Thyroid gland (tissue), 4 donors: ENCODE data around the gene CBFA2T3. TPM values are rescaled to one million over a fixed set of nuclear protein-coding genes. Genes with fewer than 3 reads are reported as not detected.
"Not testable (repeated sequence)": the region's sequence is repeated elsewhere in the genome, so short reads cannot be mapped to it uniquely, and the experiment has no call there.

Source experiments
- DNase-seq, 2 donors: peaks; one replicate each; pipeline ENCODE4 v3.0.0-alpha.2; 2019
- H3K27ac ChIP-seq, 3 donors: fragments of 200-600 bp; sonication (generic); 1 replicate in 2 of 3; 2 replicates in 1 of 3; pipeline ENCODE4 v1.5.1; 2016 to 2019; ENCODE audit warnings: mild to moderate bottlenecking in 1 of 3, moderate library complexity in 1 of 3
- H3K27me3 ChIP-seq: fragments of 200-600 bp; sonication (generic); one replicate; pipeline ENCODE4 v1.5.1; 2019
- H3K36me3 ChIP-seq, 2 donors: fragments of 200-600 bp; sonication (generic); one replicate each; pipeline ENCODE4 v1.5.1; 2016 to 2019
- H3K4me1 ChIP-seq, 2 donors: fragments of 200-600 bp; sonication (generic); one replicate each; pipeline ENCODE4 v1.5.1; 2017 to 2019
- H3K4me3 ChIP-seq, 3 donors: fragments of 200-600 bp; sonication (generic); replicated peaks in 1 of 3; 1 replicate in 2 of 3; 2 replicates in 1 of 3; pipeline ENCODE4 v1.5.1; 2016; ENCODE audit warnings: mild to moderate bottlenecking in 1 of 3
- H3K9me3 ChIP-seq: fragments of 200-600 bp; sonication (generic); one replicate; pipeline ENCODE4 v1.5.1; 2017
- POLR2A ChIP-seq, 2 donors: fragments of 450-650 bp; IDR thresholded peaks; one replicate each; pipeline ENCODE4 v1.6.1; 2017; ENCODE audit warnings: antibody characterized with exemption in 2 of 2, mild to moderate bottlenecking in 2 of 2, moderate library complexity in 1 of 2
- WGBS, 2 donors: methylation state at CpG; one replicate each; pipeline ENCODE4 v1.1.5; 2017; 5-methylcytosine and 5-hydroxymethylcytosine counted together
- intact Hi-C: fragments of 100-400 bp; cut with DNase I; formaldehyde crosslinking; loops from one replicate; pipeline ENCODE4 v1.15.1; 2023
- total RNA-seq, 4 donors: library from RNA; depleted of rRNA; stranded (reverse); fragments of >200 nt; gene quantifications; one replicate each; pipeline ENCODE4 v1.2.3, GENCODE V29; 2016
- TF ChIP-seq, protein P1 (sequence below), 6 experiments: fragments of 200-600 bp in 3 of 6; fragments of 450-650 bp in 3 of 6; sonication (generic) in 3 of 6; IDR thresholded peaks; one replicate each; pipeline ENCODE4 v1.5.1; 2016 to 2019; ENCODE audit warnings: antibody characterized with exemption in 6 of 6, mild to moderate bottlenecking in 2 of 6, inconsistent platforms in 1 of 6, moderate library complexity in 1 of 6

Gene CBFA2T3
- total RNA-seq, 4 donors from 2014 or later = 1.3 to 3.8 (median 2.6) TPM

DNA sequence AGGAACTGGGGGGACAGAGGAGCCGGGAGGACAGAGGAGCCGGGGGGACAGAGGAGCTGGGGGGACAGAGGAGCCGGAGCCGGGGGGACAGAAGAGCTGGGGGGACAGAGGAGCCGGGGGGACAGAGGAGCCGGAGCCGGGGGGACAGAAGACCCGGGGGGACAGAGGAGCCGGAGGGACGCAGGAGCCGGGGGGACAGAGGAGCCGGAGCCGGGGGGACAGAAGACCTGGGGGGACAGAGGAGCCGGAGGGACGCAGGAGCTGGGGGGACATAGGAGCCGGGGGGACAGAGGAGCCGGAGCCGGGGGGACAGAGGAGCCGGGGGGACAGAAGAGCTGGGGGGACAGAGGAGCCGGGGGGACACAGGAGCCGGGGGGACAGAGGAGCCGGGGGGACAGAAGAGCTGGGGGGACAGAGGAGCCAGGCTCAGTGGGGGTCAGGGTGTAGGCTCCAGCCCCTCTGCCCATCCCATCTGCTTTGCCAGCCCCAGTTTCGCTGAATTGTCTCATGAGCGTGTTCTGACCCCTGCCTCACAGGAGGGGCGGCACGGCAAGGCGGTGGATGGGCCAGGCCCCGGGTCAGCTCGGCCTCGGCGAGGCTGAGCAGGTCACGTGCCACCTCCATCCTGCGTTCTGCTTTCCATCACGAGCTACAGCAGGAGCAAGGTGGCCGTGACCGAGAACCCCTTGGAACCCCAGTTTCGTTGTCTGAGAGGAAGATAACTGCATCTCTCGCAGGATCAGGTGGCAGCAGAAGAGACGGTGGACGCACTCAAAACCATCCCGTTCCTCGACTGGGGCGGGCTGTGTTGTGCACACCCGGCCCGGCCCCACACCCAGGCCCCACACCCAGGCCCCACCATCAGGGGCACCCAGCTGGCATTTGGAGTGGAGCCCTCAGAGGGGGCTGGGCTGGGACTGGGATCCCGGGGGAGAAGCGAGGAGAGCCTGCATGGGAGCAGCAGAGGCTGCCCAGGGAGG lies 26.1 kb upstream of the CBFA2T3 start:
- no peaks in the 10 kb centered on the region for H3K36me3 ChIP-seq
- H3K27ac ChIP-seq = no peak overlapping the region
- H3K4me3 ChIP-seq = no peak overlapping the region
- H3K27me3 ChIP-seq = no peaks in the 10 kb centered on the region
- DNase-seq = no peak
- 56 to 60% methylated on average over 15 to 26 of the region's 47 CpGs for WGBS, 2 donors
- intact Hi-C loops = no loop called here
- no peaks in the 10 kb centered on the region for H3K9me3 ChIP-seq
- no peaks in the 10 kb centered on the region for H3K4me1 ChIP-seq
- no peak for TF ChIP-seq POLR2A (IDR thresholded peaks at IDR 0.05)
- TF ChIP-seq, protein P1, sequence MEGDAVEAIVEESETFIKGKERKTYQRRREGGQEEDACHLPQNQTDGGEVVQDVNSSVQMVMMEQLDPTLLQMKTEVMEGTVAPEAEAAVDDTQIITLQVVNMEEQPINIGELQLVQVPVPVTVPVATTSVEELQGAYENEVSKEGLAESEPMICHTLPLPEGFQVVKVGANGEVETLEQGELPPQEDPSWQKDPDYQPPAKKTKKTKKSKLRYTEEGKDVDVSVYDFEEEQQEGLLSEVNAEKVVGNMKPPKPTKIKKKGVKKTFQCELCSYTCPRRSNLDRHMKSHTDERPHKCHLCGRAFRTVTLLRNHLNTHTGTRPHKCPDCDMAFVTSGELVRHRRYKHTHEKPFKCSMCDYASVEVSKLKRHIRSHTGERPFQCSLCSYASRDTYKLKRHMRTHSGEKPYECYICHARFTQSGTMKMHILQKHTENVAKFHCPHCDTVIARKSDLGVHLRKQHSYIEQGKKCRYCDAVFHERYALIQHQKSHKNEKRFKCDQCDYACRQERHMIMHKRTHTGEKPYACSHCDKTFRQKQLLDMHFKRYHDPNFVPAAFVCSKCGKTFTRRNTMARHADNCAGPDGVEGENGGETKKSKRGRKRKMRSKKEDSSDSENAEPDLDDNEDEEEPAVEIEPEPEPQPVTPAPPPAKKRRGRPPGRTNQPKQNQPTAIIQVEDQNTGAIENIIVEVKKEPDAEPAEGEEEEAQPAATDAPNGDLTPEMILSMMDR (IDR thresholded peaks at IDR 0.05) = no peak

DNA sequence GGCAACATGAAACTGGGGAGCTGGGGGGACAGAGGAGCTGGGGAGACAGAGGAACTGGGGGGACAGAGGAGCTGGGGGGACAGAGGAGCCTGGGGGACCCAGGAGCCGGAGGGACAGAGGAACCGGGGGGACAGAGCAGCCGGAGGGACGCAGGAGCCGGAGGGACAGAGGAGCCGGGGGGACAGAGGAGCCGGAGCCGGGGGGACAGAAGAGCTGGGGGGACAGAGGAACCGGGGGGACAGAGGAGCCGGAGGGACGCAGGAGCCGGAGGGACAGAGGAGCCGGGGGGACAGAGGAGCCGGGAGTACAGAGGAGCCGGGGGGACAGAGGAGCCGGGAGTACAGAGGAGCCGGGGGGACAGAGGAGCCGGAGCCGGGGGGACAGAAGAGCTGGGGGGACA lies 25.1 kb upstream of the CBFA2T3 start:
- H3K9me3 ChIP-seq, H3K4me1 ChIP-seq, H3K27ac ChIP-seq, H3K36me3 ChIP-seq, DNase-seq, H3K4me3 ChIP-seq, H3K27me3 ChIP-seq, intact Hi-C loops: not testable (repeated sequence)
- 84 to 93% methylated on average over 14 of the region's 19 CpGs for WGBS, 2 donors

DNA sequence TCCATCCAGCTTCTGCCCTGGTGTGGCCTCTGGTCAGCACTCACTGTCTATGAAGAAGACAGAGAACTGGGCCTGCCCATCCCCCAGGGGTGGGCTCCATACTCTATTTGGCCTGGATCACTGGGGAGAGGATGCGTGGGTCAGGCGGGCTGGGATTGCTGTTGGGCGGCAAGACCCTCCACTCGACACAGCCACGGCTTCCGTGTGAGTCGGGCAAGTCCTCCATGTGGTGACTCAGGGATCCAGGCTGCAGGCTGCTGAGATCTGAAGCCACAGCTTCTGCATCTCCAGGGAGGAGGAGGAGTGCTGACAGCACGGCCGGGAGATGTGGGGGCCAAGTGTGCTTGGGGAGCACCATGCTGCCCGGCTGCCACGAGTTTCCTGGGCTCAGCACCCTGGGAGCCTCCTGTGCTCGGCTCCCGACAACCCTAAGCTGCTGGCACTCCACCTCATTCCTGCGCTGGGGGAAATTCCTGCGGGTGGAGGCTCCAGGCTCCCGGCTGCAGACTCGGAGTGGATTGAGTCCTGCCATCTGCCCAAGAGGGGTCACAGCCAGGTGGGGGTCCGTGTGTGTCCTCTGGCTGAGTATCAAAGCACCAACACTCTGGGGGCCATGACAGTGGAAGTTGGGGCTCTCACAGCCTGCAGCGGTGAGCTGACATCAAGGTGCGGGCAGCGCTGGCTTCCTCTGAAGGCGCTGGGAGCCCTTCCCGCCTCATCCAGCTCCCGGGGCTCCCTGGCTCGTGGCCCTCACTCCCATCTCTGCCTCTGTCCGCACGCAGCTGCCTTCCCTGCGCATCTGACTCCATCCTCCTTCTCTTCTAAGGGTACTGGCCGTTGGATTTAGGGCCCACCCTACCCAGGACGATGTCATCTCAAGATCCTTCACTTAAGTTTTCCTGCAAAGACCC lies 24.4 kb upstream of the CBFA2T3 start:
- no peaks in the 10 kb centered on the region for H3K27me3 ChIP-seq
- no peak for TF ChIP-seq POLR2A (IDR thresholded peaks at IDR 0.05)
- TF ChIP-seq, protein P1 (IDR thresholded peaks at IDR 0.05) = no peak
- no peak overlapping the region for H3K27ac ChIP-seq
- DNase-seq = no peak
- H3K4me1 ChIP-seq = no peaks in the 10 kb centered on the region
- 57 to 59% methylated on average over 13 to 29 of the region's 30 CpGs for WGBS, 2 donors
- H3K4me3 ChIP-seq = no peak overlapping the region
- H3K36me3 ChIP-seq = no peaks in the 10 kb centered on the region
- intact Hi-C loops = no loop called here
- no peaks in the 10 kb centered on the region for H3K9me3 ChIP-seq

DNA sequence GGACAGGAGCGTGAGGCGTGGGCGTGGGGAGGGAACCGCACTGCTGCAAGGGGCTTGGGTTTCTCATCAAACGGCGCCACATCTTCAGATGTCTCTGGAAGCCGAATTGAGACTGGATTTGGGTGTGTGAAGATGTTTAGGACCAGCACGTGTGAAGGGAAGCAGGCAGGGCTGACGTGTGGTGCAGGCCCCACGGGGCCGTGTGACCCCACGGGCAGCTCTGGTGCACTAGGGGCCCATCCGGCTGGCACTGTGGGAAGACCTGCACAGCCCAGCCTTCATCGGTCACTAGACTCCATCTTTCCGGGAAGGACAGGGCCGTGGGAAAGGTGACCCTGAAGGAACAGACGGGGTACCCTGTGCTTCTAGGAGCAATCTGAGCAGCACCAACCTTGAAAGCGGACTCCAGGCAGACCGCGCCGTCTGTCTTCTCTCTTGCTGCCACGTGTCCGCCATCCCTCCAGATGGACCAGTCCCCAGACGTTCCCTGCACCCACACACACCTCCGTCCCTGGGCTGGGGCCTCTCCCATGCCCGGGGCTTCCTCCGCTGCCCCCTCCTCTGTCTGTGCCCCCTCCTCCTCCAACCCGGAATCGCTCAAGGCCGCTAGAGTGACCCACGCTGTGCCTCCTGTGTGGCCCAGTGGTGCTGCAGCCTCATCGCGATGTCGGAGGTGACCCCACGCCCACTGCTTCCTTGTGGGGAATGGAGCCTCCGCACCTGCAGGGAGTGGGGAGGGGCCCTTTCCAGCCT lies 23.4 kb upstream of the CBFA2T3 start:
- WGBS, 2 donors = 82 to 84% methylated on average over 31 to 36 of the region's 36 CpGs
- Histone ChIP-seq H3K27ac (no peak overlapping the region), H3K4me1 (no peaks in the 10 kb centered on the region), H3K36me3 (no peaks in the 10 kb centered on the region), H3K9me3 (no peaks in the 10 kb centered on the region), H3K27me3 (no peaks in the 10 kb centered on the region), H3K4me3 (no peak overlapping the region)
- TF ChIP-seq, protein P1 (IDR thresholded peaks at IDR 0.05) = no peak
- TF ChIP-seq POLR2A (IDR thresholded peaks at IDR 0.05) = no peak
- no peak for DNase-seq
- intact Hi-C loops = no loop called here
